Natural killer cell treated with Interleukin-12 subunit alpha and Interleukin-12 subunit beta and Interleukin-15 and Interleukin-18, amount 100 ng/mL, for 72 hours (primary cell): ENCODE results near the gene LHX1. TPM values are rescaled to one million over a fixed set of nuclear protein-coding genes. Genes with fewer than 3 reads are reported as not detected.

ENCODE experiments used
- ATAC-seq, 2 donors: fragments of 150-1000 bp; cut with Tn5 transposase in 1 of 2; sonication (Bioruptor Pico), chemical (Tn5 transposase) in 1 of 2; 2 replicates each; pipeline ENCODE4 v1.10.0; 2021
- DNase-seq: peaks from one replicate; pipeline ENCODE4 v3.0.0; 2022; ENCODE audit warnings: low spot score
- H3K27ac Mint-ChIP-seq, 2 donors: 1 replicate in 1 of 2; 2 replicates in 1 of 2; pipeline ENCODE4 v1.8.0; 2022; ENCODE audit warnings: mixed read lengths in 2 of 2, mild to moderate bottlenecking in 1 of 2, moderate library complexity in 1 of 2
- H3K27me3 Mint-ChIP-seq, 2 donors: 1 replicate in 1 of 2; 2 replicates in 1 of 2; pipeline ENCODE4 v1.8.0; 2022; ENCODE audit warnings: mixed read lengths in 2 of 2
- H3K36me3 Mint-ChIP-seq: one replicate; pipeline ENCODE4 v1.8.0; 2022; ENCODE audit warnings: mixed read lengths
- H3K4me1 Mint-ChIP-seq, 2 donors: 1 replicate in 1 of 2; 2 replicates in 1 of 2; pipeline ENCODE4 v1.8.0; 2022; ENCODE audit warnings: low read depth in 2 of 2, mixed read lengths in 2 of 2, mild to moderate bottlenecking in 1 of 2
- H3K4me3 Mint-ChIP-seq: one replicate; pipeline ENCODE4 v1.8.0; 2022; ENCODE audit warnings: mixed read lengths
- H3K9me3 Mint-ChIP-seq: 2 replicates; pipeline ENCODE4 v1.8.0; 2022; ENCODE audit warnings: mixed read lengths
- total RNA-seq, 2 donors: library from RNA; stranded (reverse); gene quantifications; one replicate each; pipeline ENCODE4 v1.2.3, GENCODE V29; 2022

The LHX1 gene
- total RNA-seq, 2 donors from 2014 or later: 0.24 TPM; not detected in 1

GRCh38 chr17:36938566-36939051 is 1.3 kb downstream of the LHX1 start:
- H3K27me3 Mint-ChIP-seq: peaks cover 51 to 60% of the 10 kb centered on the region in 2 donors
- DNase-seq (no peak), ATAC-seq (no peak)
- no peaks in the 10 kb centered on the region for H3K36me3 Mint-ChIP-seq
- H3K9me3 Mint-ChIP-seq: no peaks in the 10 kb centered on the region
- H3K4me1 Mint-ChIP-seq: peaks cover 31 to 50% of the 10 kb centered on the region in 2 donors
- H3K27ac Mint-ChIP-seq: peak overlapping the region; percentile 43 to 62
- peak overlapping the region; percentile 86 for H3K4me3 Mint-ChIP-seq

- peak overlapping the region in 1 of 2 donors; percentile 43 for H3K27ac Mint-ChIP-seq
Measured at GRCh38 chr17:36939052-36939801, 2.0 kb downstream of the LHX1 start.

GRCh38 chr17:36939802-36940312 is 2.6 kb downstream of the LHX1 start:
- no peak for ATAC-seq
- DNase-seq: no peak
- no peak overlapping the region for H3K27ac Mint-ChIP-seq
- H3K9me3 Mint-ChIP-seq: no peaks in the 10 kb centered on the region
- H3K4me1 Mint-ChIP-seq: peaks cover 29 to 46% of the 10 kb centered on the region in 2 donors
- no peak overlapping the region for H3K4me3 Mint-ChIP-seq
- H3K36me3 Mint-ChIP-seq: no peaks in the 10 kb centered on the region
- H3K27me3 Mint-ChIP-seq: peaks cover 57 to 67% of the 10 kb centered on the region in 2 donors

More at GRCh38 chr17:36939052-36939801, 2.0 kb downstream of the LHX1 start:
- Mint-ChIP-seq H3K9me3 (no peaks in the 10 kb centered on the region), H3K4me1 (peaks cover 29 to 47% of the 10 kb centered on the region in 2 donors), H3K27me3 (peaks cover 52 to 61% of the 10 kb centered on the region in 2 donors), H3K4me3 (peak overlapping the region; percentile 61), H3K36me3 (no peaks in the 10 kb centered on the region)
- DNase-seq: no peak
- ATAC-seq: no peak

GRCh38 chr17:36940313-36941264 is 3.3 kb downstream of the LHX1 start:
- Mint-ChIP-seq H3K27ac (no peak overlapping the region), H3K9me3 (no peaks in the 10 kb centered on the region), H3K27me3 (peaks cover 52 to 68% of the 10 kb centered on the region in 2 donors), H3K4me1 (peaks cover 29 to 38% of the 10 kb centered on the region in 2 donors), H3K4me3 (peak overlapping the region; percentile 56), H3K36me3 (no peaks in the 10 kb centered on the region)
- no peak for ATAC-seq
- DNase-seq: no peak

- peak overlapping the region; percentile 56 for H3K4me3 Mint-ChIP-seq
- peaks cover 29 to 35% of the 10 kb centered on the region in 2 donors for H3K4me1 Mint-ChIP-seq
- no peaks in the 10 kb centered on the region for H3K9me3 Mint-ChIP-seq
- peaks cover 50 to 73% of the 10 kb centered on the region in 2 donors for H3K27me3 Mint-ChIP-seq
- DNase-seq (no peak), ATAC-seq (peak in 1 of 2 donors; percentile 2)
- no peak overlapping the region for H3K27ac Mint-ChIP-seq
- no peaks in the 10 kb centered on the region for H3K36me3 Mint-ChIP-seq
Measured at GRCh38 chr17:36941265-36942010, 4.2 kb downstream of the LHX1 start.

- DNase-seq: no peak
- Mint-ChIP-seq H3K4me3 (peak overlapping the region; percentile 56), H3K27ac (no peak overlapping the region), H3K4me1 (peaks cover 29 to 32% of the 10 kb centered on the region in 2 donors), H3K9me3 (no peaks in the 10 kb centered on the region), H3K27me3 (peaks cover 53 to 77% of the 10 kb centered on the region in 2 donors), H3K36me3 (no peaks in the 10 kb centered on the region)
- peak; percentile 59 to 80 for ATAC-seq
Measured at GRCh38 chr17:36942019-36942599, 4.8 kb downstream of the LHX1 start.

GRCh38 chr17:36942631-36943125 is 5.4 kb downstream of the LHX1 start:
- H3K4me3 Mint-ChIP-seq: no peak overlapping the region
- DNase-seq (no peak), ATAC-seq (peak; percentile 54 to 59)
- peaks cover 48 to 77% of the 10 kb centered on the region in 2 donors for H3K27me3 Mint-ChIP-seq
- H3K4me1 Mint-ChIP-seq: peaks cover 27 to 30% of the 10 kb centered on the region in 2 donors
- no peaks in the 10 kb centered on the region for H3K36me3 Mint-ChIP-seq
- H3K9me3 Mint-ChIP-seq: no peaks in the 10 kb centered on the region
- H3K27ac Mint-ChIP-seq: no peak overlapping the region

GRCh38 chr17:36943250-36944191 is 6.2 kb downstream of the LHX1 start:
- DNase-seq: no peak
- Mint-ChIP-seq H3K27ac (no peak overlapping the region), H3K4me3 (peak overlapping the region; percentile 8), H3K27me3 (peaks cover 42 to 71% of the 10 kb centered on the region in 2 donors), H3K4me1 (peaks cover 27 to 34% of the 10 kb centered on the region in 2 donors), H3K36me3 (no peaks in the 10 kb centered on the region), H3K9me3 (no peaks in the 10 kb centered on the region)
- no peak for ATAC-seq

GRCh38 chr17:36944553-36944952 is 7.3 kb downstream of the LHX1 start:
- H3K9me3 Mint-ChIP-seq: no peaks in the 10 kb centered on the region
- peaks cover 36 to 63% of the 10 kb centered on the region in 2 donors for H3K27me3 Mint-ChIP-seq
- H3K4me3 Mint-ChIP-seq: no peak overlapping the region
- DNase-seq (no peak), ATAC-seq (no peak)
- peaks cover 30 to 37% of the 10 kb centered on the region in 2 donors for H3K4me1 Mint-ChIP-seq
- peaks cover 3% of the 10 kb centered on the region for H3K36me3 Mint-ChIP-seq
- no peak overlapping the region for H3K27ac Mint-ChIP-seq

- H3K4me1 Mint-ChIP-seq: peaks cover 33 to 38% of the 10 kb centered on the region in 2 donors
- DNase-seq (no peak), ATAC-seq (no peak)
- no peak overlapping the region for H3K4me3 Mint-ChIP-seq
- H3K9me3 Mint-ChIP-seq: no peaks in the 10 kb centered on the region
- H3K36me3 Mint-ChIP-seq: peaks cover 6% of the 10 kb centered on the region
- no peak overlapping the region for H3K27ac Mint-ChIP-seq
- peaks cover 33 to 57% of the 10 kb centered on the region in 2 donors for H3K27me3 Mint-ChIP-seq
Measured at GRCh38 chr17:36945140-36945539, 7.9 kb downstream of the LHX1 start.

- peaks cover 26 to 49% of the 10 kb centered on the region in 2 donors for H3K27me3 Mint-ChIP-seq
Measured at GRCh38 chr17:36945959-36946725, 8.9 kb downstream of the LHX1 start.

More at GRCh38 chr17:36945959-36946725, 8.9 kb downstream of the LHX1 start:
- H3K27ac Mint-ChIP-seq: no peak overlapping the region
- ATAC-seq: no peak
- peaks cover 40 to 46% of the 10 kb centered on the region in 2 donors for H3K4me1 Mint-ChIP-seq
- H3K4me3 Mint-ChIP-seq: no peak overlapping the region
- DNase-seq: no peak
- H3K36me3 Mint-ChIP-seq: peaks cover 6% of the 10 kb centered on the region
- no peaks in the 10 kb centered on the region for H3K9me3 Mint-ChIP-seq
